ENCODE measurements around the gene MBD3L3. TPM values are rescaled to one million over a fixed set of nuclear protein-coding genes. Genes with fewer than 3 reads are reported as not detected.
"Not testable (repeated sequence)": the region's sequence is repeated elsewhere in the genome, so short reads cannot be mapped to it uniquely, and the experiment has no call there.

The MBD3L3 gene
- total RNA-seq, 1 donor from 2014 or later, result not detected

- peaks cover 12% of the 10 kb centered on the region for H3K4me1 Mint-ChIP-seq
- peak overlapping the region; percentile 17 for H3K27ac Mint-ChIP-seq (ENCODE audit: unreplicated experiment)
Measured at GRCh38 chr19:7068599-7068998, 10.1 kb upstream of the MBD3L3 start.

GRCh38 chr19:7067716-7068115 lies 9.2 kb upstream of the MBD3L3 start:
- Mint-ChIP-seq H3K27ac (ENCODE audit: unreplicated experiment) (no peak overlapping the region), H3K4me3 (peak overlapping the region; percentile 67), H3K4me1 (peaks cover 12% of the 10 kb centered on the region), H3K9me3 (peaks cover 3% of the 10 kb centered on the region), H3K27me3 (ENCODE audit: low read depth) (peaks cover 14% of the 10 kb centered on the region), H3K36me3 (ENCODE audit: low read depth) (peaks cover 9% of the 10 kb centered on the region)
- TF ChIP-seq, protein P1, sequence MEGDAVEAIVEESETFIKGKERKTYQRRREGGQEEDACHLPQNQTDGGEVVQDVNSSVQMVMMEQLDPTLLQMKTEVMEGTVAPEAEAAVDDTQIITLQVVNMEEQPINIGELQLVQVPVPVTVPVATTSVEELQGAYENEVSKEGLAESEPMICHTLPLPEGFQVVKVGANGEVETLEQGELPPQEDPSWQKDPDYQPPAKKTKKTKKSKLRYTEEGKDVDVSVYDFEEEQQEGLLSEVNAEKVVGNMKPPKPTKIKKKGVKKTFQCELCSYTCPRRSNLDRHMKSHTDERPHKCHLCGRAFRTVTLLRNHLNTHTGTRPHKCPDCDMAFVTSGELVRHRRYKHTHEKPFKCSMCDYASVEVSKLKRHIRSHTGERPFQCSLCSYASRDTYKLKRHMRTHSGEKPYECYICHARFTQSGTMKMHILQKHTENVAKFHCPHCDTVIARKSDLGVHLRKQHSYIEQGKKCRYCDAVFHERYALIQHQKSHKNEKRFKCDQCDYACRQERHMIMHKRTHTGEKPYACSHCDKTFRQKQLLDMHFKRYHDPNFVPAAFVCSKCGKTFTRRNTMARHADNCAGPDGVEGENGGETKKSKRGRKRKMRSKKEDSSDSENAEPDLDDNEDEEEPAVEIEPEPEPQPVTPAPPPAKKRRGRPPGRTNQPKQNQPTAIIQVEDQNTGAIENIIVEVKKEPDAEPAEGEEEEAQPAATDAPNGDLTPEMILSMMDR (conservative IDR thresholded peaks at IDR 0.05), result no peak
- DNase-seq (ENCODE audit: low read depth, low spot score), result no peak

More at GRCh38 chr19:7068599-7068998, 10.1 kb upstream of the MBD3L3 start:
- peak overlapping the region; percentile 99 for H3K4me3 Mint-ChIP-seq
- H3K9me3 Mint-ChIP-seq, result peaks cover 3% of the 10 kb centered on the region
- DNase-seq (ENCODE audit: low read depth, low spot score), result no peak
- TF ChIP-seq, protein P1 (conservative IDR thresholded peaks at IDR 0.05), result no peak
- H3K36me3 Mint-ChIP-seq (ENCODE audit: low read depth), result peaks cover 11% of the 10 kb centered on the region
- H3K27me3 Mint-ChIP-seq (ENCODE audit: low read depth), result peaks cover 11% of the 10 kb centered on the region

DNA sequence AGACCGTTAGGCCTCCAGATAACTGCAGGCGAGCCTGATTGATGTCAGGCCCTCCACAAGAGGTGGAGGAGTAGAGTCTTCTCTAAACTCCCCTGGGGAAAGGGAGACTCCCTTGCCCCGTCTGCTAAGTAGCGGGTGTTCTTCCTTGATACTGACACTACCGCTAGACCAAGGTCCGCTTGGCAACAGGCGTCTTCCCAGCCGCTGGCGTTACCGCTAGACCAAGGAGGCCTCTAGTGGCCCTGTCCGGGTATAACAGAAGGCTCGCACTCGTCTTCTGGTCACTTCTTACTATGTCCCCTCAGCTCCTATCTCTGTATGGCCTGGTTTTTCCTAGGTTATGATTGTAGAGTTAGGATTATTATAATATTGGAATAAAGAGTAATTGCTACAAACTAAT lies 8.6 kb upstream of the MBD3L3 start:
- peak; percentile 20 for DNase-seq (ENCODE audit: low read depth, low spot score)
- TF ChIP-seq, protein P1 (conservative IDR thresholded peaks at IDR 0.05), result peak; percentile 32
- H3K27me3 Mint-ChIP-seq (ENCODE audit: low read depth), result peaks cover 14% of the 10 kb centered on the region
- H3K36me3 Mint-ChIP-seq (ENCODE audit: low read depth); H3K9me3 Mint-ChIP-seq; H3K27ac Mint-ChIP-seq (ENCODE audit: unreplicated experiment); H3K4me1 Mint-ChIP-seq; H3K4me3 Mint-ChIP-seq: not testable (repeated sequence)

- peaks cover under 1% of the 10 kb centered on the region for H3K36me3 Mint-ChIP-seq (ENCODE audit: low read depth)
- peaks cover 1% of the 10 kb centered on the region for H3K9me3 Mint-ChIP-seq
- DNase-seq (ENCODE audit: low read depth, low spot score), result no peak
Measured at GRCh38 chr19:7063764-7064418, 5.4 kb upstream of the MBD3L3 start.

DNA sequence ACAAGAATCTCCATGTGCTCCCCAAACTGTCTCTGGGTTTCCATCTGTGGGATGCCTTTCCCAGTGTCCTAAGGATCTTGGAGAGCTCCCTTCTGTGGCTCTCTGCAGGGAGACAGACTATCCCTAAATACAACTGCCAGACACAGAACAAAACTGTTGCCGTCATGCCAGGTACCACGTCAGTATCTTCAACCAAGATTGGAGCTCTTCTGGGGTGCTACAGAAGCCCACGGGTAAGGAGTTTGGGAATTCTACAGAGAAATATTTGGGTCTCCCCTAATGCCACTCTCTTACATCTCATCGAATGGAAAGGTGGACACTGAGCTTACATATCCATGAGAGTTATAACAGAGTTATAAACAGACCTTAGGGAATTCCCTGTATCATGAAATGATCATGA lies 4.9 kb upstream of the MBD3L3 start:
- no peak overlapping the region for H3K27ac Mint-ChIP-seq (ENCODE audit: unreplicated experiment)
- peak overlapping the region; percentile 44 for H3K4me3 Mint-ChIP-seq
- H3K9me3 Mint-ChIP-seq, result no peaks in the 10 kb centered on the region
- no peak for DNase-seq (ENCODE audit: low read depth, low spot score)
- no peaks in the 10 kb centered on the region for H3K36me3 Mint-ChIP-seq (ENCODE audit: low read depth)
- TF ChIP-seq, protein P1 (conservative IDR thresholded peaks at IDR 0.05), result no peak
- peaks cover 11% of the 10 kb centered on the region for H3K27me3 Mint-ChIP-seq (ENCODE audit: low read depth)
- no peaks in the 10 kb centered on the region for H3K4me1 Mint-ChIP-seq

More at GRCh38 chr19:7063764-7064418, 5.4 kb upstream of the MBD3L3 start:
- Mint-ChIP-seq H3K4me3 (peak overlapping the region; percentile 15), H3K27ac (ENCODE audit: unreplicated experiment) (no peak overlapping the region), H3K27me3 (ENCODE audit: low read depth) (peaks cover 12% of the 10 kb centered on the region), H3K4me1 (peaks cover 2% of the 10 kb centered on the region)
- TF ChIP-seq, protein P1 (conservative IDR thresholded peaks at IDR 0.05), result no peak

DNA sequence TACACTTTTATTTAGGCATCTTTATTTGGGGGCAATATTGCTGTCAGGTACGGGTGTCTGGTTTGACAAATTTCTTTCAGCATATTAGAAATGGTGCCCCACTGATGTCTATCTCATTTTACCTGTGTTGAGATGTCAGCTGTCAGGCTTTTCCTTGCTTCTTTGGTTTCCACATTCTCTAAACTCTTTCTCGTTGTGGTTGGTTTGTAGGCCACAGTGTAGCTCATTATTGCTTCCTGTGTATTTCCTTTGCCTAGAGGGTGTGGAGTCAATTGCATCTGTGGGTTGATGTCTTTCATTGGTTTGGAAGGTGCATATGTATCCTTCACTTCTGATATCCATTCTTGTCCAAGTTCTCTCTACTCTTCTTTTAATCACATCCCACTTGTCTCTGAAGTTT lies 1.5 kb upstream of the MBD3L3 start:
- not testable (repeated sequence) for DNase-seq (ENCODE audit: low read depth, low spot score); H3K4me3 Mint-ChIP-seq; H3K36me3 Mint-ChIP-seq (ENCODE audit: low read depth); H3K4me1 Mint-ChIP-seq; H3K9me3 Mint-ChIP-seq; H3K27ac Mint-ChIP-seq (ENCODE audit: unreplicated experiment)
- peaks cover 11% of the 10 kb centered on the region for H3K27me3 Mint-ChIP-seq (ENCODE audit: low read depth)

- not testable (repeated sequence) for H3K27me3 Mint-ChIP-seq (ENCODE audit: low read depth); H3K9me3 Mint-ChIP-seq; H3K4me3 Mint-ChIP-seq; H3K36me3 Mint-ChIP-seq (ENCODE audit: low read depth); H3K27ac Mint-ChIP-seq (ENCODE audit: unreplicated experiment); DNase-seq (ENCODE audit: low read depth, low spot score); H3K4me1 Mint-ChIP-seq
Measured at GRCh38 chr19:7056371-7056770, 2.1 kb downstream of the MBD3L3 start.

GRCh38 chr19:7055679-7056078 lies 2.8 kb downstream of the MBD3L3 start:
- not testable (repeated sequence) for H3K27ac Mint-ChIP-seq (ENCODE audit: unreplicated experiment); H3K4me1 Mint-ChIP-seq; H3K27me3 Mint-ChIP-seq (ENCODE audit: low read depth); DNase-seq (ENCODE audit: low read depth, low spot score); H3K9me3 Mint-ChIP-seq; H3K36me3 Mint-ChIP-seq (ENCODE audit: low read depth); H3K4me3 Mint-ChIP-seq
